GM18526 (cell line): ENCODE data around the gene SMARCC2.
A peak's percentile ranks its signal among the peaks of the same experiment; 100 is the strongest.

ENCODE experiments used
- POLR2A ChIP-seq: IDR thresholded peaks from 3 replicates; pipeline ENCODE4 v1.6.1; 2011; ENCODE audit not compliant: insufficient read length; ENCODE audit errors: extremely low read depth

The SMARCC2 gene

DNA sequence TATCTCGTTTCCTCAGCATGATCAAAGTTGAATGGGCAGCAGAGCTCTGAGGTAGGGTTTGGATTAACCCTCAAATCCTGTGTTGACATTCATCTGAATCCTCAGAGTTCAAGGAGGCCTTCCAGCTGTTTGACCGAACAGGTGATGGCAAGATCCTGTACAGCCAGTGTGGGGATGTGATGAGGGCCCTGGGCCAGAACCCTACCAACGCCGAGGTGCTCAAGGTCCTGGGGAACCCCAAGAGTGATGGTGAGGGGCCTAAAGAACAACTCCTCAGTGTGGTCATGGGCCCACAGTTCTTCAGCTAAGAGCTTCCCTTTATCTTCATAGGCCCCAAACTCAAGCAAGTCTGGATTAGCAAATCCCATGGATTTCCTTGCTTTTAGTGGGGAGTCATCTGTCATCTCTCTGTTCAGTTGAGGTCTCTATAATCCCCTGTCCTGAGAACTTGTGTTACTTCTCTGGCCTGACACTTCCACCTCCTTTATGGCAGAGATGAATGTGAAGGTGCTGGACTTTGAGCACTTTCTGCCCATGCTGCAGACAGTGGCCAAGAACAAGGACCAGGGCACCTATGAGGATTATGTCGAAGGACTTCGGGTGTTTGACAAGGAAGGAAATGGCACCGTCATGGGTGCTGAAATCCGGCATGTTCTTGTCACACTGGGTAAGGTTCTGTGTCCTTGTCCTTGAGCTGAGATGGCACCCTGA is 29.6 kb downstream of the SMARCC2 start:
- no peak for TF ChIP-seq POLR2A

DNA sequence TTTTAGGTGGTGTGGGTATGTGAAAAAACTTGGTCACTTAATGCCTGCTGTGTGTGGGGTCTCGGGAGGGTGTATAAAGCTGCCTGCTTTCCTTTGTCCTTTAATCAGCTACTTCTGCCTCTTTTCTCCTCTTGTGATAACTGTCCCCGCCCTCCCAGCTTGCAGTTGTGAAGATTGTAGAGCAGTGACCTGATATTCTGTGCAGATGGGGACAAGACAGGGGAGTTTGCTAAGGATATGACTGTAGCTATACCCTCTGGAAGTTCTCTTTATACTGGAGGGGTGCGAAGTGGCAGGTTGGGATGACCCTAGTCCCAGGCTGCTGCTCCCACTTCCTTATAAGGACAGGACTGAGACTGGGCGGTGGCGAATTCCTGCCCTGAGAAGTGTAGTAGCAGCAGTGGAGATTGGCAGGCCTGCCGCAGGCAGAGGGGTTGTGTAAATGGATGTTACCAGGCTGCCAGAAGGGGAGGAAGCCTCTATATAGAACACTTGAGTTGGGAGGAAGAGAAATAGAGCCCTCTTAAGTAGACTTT is 30.3 kb downstream of the SMARCC2 start:
- no peak for TF ChIP-seq POLR2A

- TF ChIP-seq POLR2A, result peak; percentile 97
Observed at GRCh38 chr12:56158029-56158925, 31.0 kb downstream of the SMARCC2 start, which contains the start of gene MYL6. MYL6 (plus strand) TSS chr12:56158359; CDS start chr12:56158402, 43 bp downstream.

GRCh38 chr12:56157201-56158028 is 31.9 kb downstream of the SMARCC2 start:
- no peak for TF ChIP-seq POLR2A

DNA sequence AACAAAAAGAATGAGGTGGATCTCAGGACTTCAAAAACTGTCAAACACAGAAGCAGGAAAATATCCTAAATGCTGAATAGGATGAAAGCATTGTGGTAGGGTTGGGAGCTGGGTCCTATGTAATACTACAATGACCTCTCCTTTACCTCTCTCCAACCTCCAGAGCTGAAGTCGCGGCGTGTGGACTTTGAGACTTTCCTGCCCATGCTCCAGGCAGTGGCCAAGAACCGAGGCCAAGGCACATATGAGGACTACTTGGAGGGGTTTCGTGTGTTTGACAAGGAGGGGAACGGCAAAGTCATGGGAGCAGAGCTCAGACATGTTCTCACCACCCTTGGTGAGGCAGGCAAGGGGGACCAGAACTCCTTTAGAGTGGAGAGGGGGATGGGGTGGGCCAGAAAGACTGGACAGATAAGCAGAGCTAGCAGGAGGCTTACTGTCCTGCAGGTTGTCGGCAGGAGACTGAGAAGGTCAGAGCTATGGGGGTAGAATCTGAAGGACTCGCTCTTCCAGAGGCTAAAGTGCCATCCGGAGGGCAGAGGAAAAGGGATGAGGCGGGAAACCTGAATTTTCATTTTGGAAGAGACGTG is 33.9 kb downstream of the SMARCC2 start:
- TF ChIP-seq POLR2A, result no peak

DNA sequence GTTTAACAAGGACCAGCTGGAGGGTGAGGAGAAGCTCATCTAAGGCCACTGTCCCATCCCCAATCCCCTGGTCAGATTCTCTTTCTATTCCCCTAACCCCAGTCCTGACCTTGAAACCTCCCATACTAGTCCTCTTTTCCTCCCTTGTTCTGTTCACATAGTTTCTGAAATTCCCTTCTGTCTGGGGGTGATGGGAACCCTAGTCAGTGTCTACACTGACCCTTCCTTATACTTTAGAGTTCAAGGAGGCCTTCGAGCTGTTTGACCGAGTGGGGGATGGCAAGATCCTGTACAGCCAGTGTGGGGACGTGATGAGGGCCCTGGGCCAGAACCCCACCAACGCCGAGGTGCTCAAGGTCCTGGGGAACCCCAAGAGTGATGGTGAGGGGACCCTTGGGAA is 34.5 kb downstream of the SMARCC2 start:
- TF ChIP-seq POLR2A, result no peak

GRCh38 chr12:56154246-56154771 is 35.0 kb downstream of the SMARCC2 start:
- no peak for TF ChIP-seq POLR2A

DNA sequence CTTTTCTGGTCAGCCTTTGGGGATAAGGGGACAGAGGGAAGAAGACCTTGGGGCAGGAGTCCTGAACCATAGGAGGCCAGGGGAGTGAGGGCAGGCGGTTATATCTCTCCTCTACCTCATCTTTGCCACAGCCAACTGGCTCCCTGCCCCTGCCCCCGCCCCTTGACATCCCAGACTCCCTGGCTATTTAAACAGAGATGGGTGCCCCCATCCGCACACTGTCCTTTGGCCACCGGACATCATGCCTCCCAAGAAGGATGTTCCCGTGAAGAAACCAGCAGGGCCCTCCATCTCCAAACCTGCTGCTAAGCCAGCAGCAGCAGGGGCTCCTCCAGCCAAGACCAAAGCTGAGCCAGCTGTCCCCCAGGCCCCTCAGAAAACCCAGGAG is 35.6 kb downstream of the SMARCC2 start:
- no peak for TF ChIP-seq POLR2A

- no peak for TF ChIP-seq POLR2A
Observed at GRCh38 chr12:56152756-56153677, 36.3 kb downstream of the SMARCC2 start.

DNA sequence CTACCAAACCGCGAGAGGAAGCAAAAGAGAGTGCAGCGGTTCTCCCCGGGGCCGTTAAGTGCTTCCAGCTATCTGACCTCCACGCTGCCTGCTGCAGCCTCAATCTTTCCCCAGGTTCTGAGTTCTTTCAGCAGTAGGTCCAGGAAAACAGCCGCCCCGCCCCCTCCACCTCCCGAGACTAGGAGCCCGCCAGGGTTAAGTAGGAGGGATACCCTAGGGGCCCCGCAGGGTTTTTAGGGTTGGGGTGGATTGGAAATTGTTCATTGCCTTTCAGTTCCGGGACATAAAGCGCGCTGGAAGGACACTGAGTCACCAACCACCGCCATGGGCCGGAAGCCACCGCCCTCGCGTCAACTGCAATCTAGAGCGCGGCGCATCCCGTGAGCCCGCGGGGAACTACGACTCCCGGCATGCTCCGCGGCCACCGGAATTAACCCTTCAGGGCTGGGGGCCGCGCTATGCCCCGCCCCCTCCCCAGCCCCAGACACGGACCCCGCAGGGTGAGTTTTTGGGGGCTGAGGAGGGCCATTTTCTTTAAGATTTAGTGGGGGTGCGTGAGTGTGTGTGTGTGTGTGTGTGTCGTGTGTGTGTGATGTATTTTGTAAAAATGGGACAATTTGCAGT is 37.0 kb downstream of the SMARCC2 start, which contains the start of gene MYL6B:
Gene MYL6B, plus strand, starts transcription at position 456 of the 624 bp plus-strand sequence. CDS start 1,332 bp downstream, outside the sequence.
- TF ChIP-seq POLR2A, result peak; percentile 80

DNA sequence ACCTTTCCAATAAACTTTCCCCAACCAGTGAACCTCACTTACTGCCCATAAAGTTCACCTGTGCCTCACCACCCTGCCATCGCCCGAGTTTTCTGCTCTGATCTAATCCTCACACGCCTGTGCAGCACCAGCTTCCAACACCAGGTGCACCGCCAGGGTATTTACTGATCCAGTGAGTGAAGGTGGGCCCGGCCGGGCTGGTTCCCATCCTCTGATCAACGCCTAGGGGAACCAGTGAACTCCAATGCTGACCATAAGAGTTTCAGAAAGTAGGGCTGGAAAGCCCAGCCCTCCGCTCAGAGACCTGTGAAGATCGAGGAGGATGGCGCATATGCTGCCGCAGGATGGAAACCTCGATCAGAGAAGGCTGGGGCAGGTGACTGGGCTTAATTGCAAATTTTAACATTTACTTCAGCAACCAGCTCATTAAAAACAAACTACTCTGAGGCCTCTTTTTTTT is 37.6 kb downstream of the SMARCC2 start:
- no peak for TF ChIP-seq POLR2A

GRCh38 chr12:56150563-56150962 is 38.7 kb downstream of the SMARCC2 start:
- TF ChIP-seq POLR2A, result no peak
